ENCODE measurements around the gene LIN37. TPM values are rescaled to one million over a fixed set of nuclear protein-coding genes. Genes with fewer than 3 reads are reported as not detected.
A peak's percentile ranks its signal among the peaks of the same experiment; 100 is the strongest.

LIN37 gene
- total and polyA plus RNA-seq, 2 donors (not counting 3 experiments of a cell fraction or from before 2014, with no cell fraction given) = 11.3 to 21.4 TPM

DNA sequence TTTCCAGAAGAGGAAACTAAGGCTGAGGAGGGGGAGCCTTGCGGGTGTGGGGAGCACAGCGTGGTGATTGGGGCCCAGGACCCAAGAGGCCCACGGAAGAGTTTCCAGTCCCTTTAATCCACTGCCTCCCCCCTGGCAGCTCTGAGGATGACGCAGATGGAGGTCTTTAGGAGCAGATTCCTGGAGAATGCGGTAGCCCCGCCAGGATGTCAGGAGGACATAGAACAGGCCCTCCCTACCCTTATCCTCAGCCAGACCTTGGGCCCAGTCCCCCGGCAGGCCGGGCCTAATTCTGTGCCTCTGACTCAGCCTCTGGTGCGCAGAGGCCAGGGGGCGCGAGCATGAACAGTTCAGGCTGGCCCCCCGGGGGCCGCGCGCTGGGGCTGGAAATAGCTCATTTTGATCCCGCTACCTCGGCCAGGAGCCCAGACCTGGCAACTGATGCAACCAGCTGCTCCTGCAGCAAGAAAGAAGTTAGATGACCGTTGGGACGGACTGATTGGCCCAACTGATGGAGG, 8.9 kb downstream of the LIN37 start:
- Histone ChIP-seq H3K9ac (replicated peaks; ENCODE audit: extremely low read depth, insufficient read depth, low read length) (peak overlapping the region; percentile 56), H3K79me2 (ENCODE audit: control insufficient read depth, insufficient read depth, low read length) (peaks cover 14% of the 10 kb centered on the region), H2AFZ (ENCODE audit: low read depth, low read length) (peak overlapping the region; percentile 45), H3K9me1 (replicated peaks; ENCODE audit: control insufficient read depth, extremely low read depth, insufficient read depth, low read length) (no peaks in the 10 kb centered on the region), H3K27ac (ENCODE audit: insufficient read depth, low read depth, low read length) (peak overlapping the region; percentile 78), H4K20me1 (replicated peaks; ENCODE audit: control insufficient read depth, extremely low read depth, insufficient read depth, low read length) (no peaks in the 10 kb centered on the region), H3K4me2 (ENCODE audit: insufficient read depth, low read length) (peak overlapping the region; percentile 45), H3K36me3 (ENCODE audit: control insufficient read depth in 2 of 2, extremely low read depth in 1 of 2, insufficient read depth in 2 of 2, low read length in 2 of 2) (peaks cover 0 to 15% of the 10 kb centered on the region in 2 experiments), H3K4me1 (ENCODE audit: control insufficient read depth, extremely low read depth, insufficient read depth, low read length) (peaks cover 22% of the 10 kb centered on the region), H3K9me3 (replicated peaks; ENCODE audit: control insufficient read depth, insufficient read depth, low read length) (no peaks in the 10 kb centered on the region), H3K27me3 (ENCODE audit: control insufficient read depth in 2 of 2, insufficient read depth in 2 of 2, low read length in 2 of 2) (no peaks in the 10 kb centered on the region), H3K4me3 (replicated peaks in 1 of 3; ENCODE audit: insufficient read depth in 1 of 3, low read depth in 1 of 3, low read length in 3 of 3) (peak overlapping the region in 2 of 3 experiments; percentile 16 to 27)
- POLR2A ChIA-PET = interaction anchor here (0.9 to 1.0 kb wide), 2 partner anchors 9 to 17 kb away, joined by 3 to 5 read pairs; partner anchors contain the start of gene LIN37
- CTCF ChIA-PET = interaction anchor here (0.8 to 0.9 kb wide), 3 partner anchors 9 to 17 kb away, joined by 3 to 4 read pairs (median 3); partner anchors contain the start of gene LIN37
- dilution Hi-C loops (cut with MboI; ENCODE audit: extremely low pct_ligation_motif_present, low sequenced_read_pairs) = no loop called here
- TF ChIP-seq, protein P1, sequence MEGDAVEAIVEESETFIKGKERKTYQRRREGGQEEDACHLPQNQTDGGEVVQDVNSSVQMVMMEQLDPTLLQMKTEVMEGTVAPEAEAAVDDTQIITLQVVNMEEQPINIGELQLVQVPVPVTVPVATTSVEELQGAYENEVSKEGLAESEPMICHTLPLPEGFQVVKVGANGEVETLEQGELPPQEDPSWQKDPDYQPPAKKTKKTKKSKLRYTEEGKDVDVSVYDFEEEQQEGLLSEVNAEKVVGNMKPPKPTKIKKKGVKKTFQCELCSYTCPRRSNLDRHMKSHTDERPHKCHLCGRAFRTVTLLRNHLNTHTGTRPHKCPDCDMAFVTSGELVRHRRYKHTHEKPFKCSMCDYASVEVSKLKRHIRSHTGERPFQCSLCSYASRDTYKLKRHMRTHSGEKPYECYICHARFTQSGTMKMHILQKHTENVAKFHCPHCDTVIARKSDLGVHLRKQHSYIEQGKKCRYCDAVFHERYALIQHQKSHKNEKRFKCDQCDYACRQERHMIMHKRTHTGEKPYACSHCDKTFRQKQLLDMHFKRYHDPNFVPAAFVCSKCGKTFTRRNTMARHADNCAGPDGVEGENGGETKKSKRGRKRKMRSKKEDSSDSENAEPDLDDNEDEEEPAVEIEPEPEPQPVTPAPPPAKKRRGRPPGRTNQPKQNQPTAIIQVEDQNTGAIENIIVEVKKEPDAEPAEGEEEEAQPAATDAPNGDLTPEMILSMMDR (IDR thresholded peaks at IDR 0.05; ENCODE audit: extremely low read depth in 1 of 2, insufficient read depth in 1 of 2, low read depth in 1 of 2, low read length in 2 of 2) = no peak
- TF ChIP-seq MYC (IDR thresholded peaks at IDR 0.05; ENCODE audit: low read depth, low read length) = no peak
- peak; percentile 14 for TF ChIP-seq POLR2AphosphoS5 (IDR thresholded peaks at IDR 0.05; ENCODE audit: insufficient read depth, low read depth, low read length)
- no peak for TF ChIP-seq JUN (IDR thresholded peaks at IDR 0.05; ENCODE audit: borderline replicate concordance, insufficient read depth, insufficient read length, low read depth)
- TF ChIP-seq, protein P2, sequence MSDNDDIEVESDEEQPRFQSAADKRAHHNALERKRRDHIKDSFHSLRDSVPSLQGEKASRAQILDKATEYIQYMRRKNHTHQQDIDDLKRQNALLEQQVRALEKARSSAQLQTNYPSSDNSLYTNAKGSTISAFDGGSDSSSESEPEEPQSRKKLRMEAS (IDR thresholded peaks at IDR 0.05; ENCODE audit: insufficient read depth, insufficient read length) = no peak
- TF ChIP-seq POLR2A (IDR thresholded peaks at IDR 0.05; ENCODE audit: low read depth, low read length) = peak; percentile 44
- TF ChIP-seq EZH2 (IDR thresholded peaks at IDR 0.05; ENCODE audit: borderline replicate concordance, low read depth, low read length, severe bottlenecking) = no peak
- no peak for TF ChIP-seq GATA2 (IDR thresholded peaks at IDR 0.05; ENCODE audit: insufficient read depth, insufficient read length, low read depth, low read length)
- TF ChIP-seq FOS (IDR thresholded peaks at IDR 0.05; ENCODE audit: borderline replicate concordance, insufficient read depth, low read length) = peak; percentile 22
- no TSS peak for BruUV-seq (replicated peaks)
- FAIRE-seq (no peak), DNase-seq (ENCODE audit: low read depth, low spot score) (peak; percentile 62)
- intact Hi-C loops (cut with micrococcal nuclease) = loop anchor here (1.0 to 5.0 kb wide), 2 partner anchors 9 to 110 kb away; partner anchors contain the start of genes COX6B1 and LIN37

Data from endothelial cell of umbilical vein (primary cell).